Endometrium (tissue), 2 donors: ENCODE measurements around the gene TRAF5.
"Not testable (repeated sequence)": the region's sequence is repeated elsewhere in the genome, so short reads cannot be mapped to it uniquely, and the experiment has no call there.

Source experiments
- FAIRE-seq: peaks from 2 replicates; lab custom pipeline; 2012; peaks lifted over from hg19 to GRCh38; lab: Jason Lieb, UNC
- donor health status: control.
- donor health status: control.

Gene TRAF5

GRCh38 chr1:211347077-211347844 lies 20.6 kb downstream of the TRAF5 start:
- FAIRE-seq: no peak

- FAIRE-seq: no peak
Measured at GRCh38 chr1:211348547-211348946, 21.9 kb downstream of the TRAF5 start.

DNA sequence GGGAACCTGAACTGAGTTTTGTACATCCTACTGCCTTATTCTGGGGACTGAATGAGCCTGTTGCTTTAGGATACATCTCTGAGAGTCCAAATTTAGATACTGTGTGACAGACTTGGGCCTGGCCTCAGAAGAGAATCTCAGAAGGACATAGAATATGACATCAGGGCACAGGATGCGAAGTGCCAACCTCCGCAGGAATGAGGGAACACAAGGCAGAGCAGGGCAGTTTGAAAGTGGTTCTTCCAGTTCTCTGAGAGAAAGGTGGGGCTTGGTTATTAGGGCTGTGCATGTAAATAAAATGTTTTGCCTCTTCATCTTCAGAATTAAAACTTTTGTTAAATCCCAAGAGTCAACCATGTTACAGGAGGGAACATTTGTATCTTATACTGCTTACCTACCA lies 23.1 kb downstream of the TRAF5 start:
- no peak for FAIRE-seq

GRCh38 chr1:211352055-211352454 lies 25.4 kb downstream of the TRAF5 start:
- not testable (repeated sequence) for FAIRE-seq

GRCh38 chr1:211352465-211352864 lies 25.8 kb downstream of the TRAF5 start:
- FAIRE-seq: no peak

- FAIRE-seq: no peak
Measured at GRCh38 chr1:211352985-211353515, 26.4 kb downstream of the TRAF5 start.

GRCh38 chr1:211353562-211354212 lies 27.1 kb downstream of the TRAF5 start:
- FAIRE-seq: no peak

- FAIRE-seq: no peak
Measured at GRCh38 chr1:211355873-211356272, 29.2 kb downstream of the TRAF5 start.

GRCh38 chr1:211356723-211357407 lies 30.2 kb downstream of the TRAF5 start:
- FAIRE-seq: no peak

DNA sequence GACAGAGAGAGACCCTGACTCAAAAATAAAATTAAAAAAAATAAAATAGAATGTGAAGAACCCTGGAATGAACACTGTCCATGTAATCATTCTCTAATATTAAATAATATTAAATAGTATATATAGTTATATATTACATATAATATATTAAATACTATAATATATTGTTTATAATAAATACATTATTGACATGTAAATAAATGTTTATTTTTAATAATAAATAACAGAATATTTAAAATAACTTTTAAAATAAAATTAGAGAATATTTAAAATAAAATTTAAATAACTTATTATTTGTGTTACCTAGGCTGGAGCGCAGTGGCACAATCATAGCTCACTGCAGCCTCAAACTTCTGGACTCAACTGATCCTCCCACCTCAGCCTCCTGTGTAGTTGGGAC lies 32.1 kb downstream of the TRAF5 start:
- FAIRE-seq: peak; percentile 26

- no peak for FAIRE-seq
Measured at GRCh38 chr1:211359876-211360275, 33.2 kb downstream of the TRAF5 start.

DNA sequence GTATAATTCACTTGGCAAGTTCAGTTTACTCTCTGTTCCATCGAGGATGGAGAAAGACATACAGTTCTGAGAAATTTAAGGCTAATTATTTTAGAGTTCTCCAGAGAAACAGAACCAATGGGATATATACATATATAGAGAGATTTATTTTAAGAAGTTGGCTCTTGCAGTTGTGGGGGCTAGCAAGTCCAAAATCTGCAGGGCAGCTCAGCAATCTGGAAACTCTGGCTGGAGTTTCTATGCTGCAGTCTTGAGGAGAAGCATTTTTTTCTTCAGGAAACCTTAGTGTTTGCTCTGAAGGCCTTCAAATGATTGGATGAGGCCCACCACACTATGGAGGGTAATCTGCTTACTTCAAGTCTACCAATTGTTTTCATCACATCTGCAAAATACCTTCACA lies 34.6 kb downstream of the TRAF5 start:
- no peak for FAIRE-seq

DNA sequence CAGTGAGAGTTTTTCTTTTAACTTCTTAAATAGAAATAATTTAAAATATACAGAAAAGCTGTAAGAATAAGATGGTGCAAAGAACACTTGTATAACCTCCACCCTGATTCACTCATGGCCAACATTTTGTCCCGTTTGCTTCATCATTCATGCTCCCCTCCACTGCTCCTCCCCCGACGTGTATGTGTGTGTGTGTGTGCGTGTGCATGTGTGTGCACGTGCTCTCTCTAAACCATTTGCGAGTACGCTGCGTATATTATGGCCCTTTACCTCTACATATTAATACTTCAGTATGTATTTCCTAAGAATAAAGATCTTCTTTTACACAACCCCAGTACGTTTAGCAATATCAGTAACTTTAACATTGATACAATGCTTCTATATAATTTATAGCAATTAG lies 43.0 kb downstream of the TRAF5 start:
- no peak for FAIRE-seq

DNA sequence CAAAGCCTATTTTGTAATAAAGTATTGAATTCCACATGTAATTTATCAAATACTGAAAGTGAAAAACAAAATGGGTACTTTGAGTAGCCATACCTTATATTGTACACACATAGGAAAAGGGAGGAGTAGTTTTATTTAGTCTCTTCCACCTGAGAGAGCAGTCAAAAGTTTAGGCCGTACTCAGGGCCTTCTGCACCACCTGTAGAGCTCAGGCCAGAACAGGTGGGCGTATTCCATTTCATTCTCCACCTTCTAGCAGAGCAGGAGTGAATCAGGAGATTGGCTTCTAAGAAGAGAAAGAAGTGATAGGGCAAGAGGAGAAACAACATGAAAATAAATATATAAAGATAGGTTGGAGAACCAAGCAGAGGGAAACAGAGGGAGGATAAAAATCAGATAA lies 44.0 kb downstream of the TRAF5 start:
- no peak for FAIRE-seq

GRCh38 chr1:211371406-211372105 lies 44.9 kb downstream of the TRAF5 start:
- FAIRE-seq: no peak

GRCh38 chr1:211372463-211372862 lies 45.8 kb downstream of the TRAF5 start:
- FAIRE-seq: no peak

- FAIRE-seq: no peak
Measured at GRCh38 chr1:211375146-211375818, 48.6 kb downstream of the TRAF5 start.

DNA sequence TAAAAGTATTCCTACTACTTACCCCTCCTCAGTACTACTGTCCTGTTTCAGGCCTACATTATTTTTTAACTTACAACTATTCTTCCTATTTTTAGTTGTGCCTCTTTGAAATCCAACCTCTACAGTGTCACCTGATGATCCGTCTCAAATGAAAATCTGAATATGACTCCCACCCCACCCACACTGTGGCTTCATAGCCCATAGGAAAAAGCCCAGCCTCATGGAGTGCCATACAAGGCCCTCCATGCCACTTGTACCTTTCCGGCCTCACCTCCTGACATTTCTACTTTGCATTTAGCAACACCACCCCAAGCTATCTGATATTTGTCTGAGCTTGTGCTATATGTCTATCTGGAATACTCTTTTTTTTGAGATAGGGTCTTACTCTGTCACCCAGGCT lies 49.3 kb downstream of the TRAF5 start:
- FAIRE-seq: no peak

- no peak for FAIRE-seq
Measured at GRCh38 chr1:211376807-211377470, 50.3 kb downstream of the TRAF5 start.

DNA sequence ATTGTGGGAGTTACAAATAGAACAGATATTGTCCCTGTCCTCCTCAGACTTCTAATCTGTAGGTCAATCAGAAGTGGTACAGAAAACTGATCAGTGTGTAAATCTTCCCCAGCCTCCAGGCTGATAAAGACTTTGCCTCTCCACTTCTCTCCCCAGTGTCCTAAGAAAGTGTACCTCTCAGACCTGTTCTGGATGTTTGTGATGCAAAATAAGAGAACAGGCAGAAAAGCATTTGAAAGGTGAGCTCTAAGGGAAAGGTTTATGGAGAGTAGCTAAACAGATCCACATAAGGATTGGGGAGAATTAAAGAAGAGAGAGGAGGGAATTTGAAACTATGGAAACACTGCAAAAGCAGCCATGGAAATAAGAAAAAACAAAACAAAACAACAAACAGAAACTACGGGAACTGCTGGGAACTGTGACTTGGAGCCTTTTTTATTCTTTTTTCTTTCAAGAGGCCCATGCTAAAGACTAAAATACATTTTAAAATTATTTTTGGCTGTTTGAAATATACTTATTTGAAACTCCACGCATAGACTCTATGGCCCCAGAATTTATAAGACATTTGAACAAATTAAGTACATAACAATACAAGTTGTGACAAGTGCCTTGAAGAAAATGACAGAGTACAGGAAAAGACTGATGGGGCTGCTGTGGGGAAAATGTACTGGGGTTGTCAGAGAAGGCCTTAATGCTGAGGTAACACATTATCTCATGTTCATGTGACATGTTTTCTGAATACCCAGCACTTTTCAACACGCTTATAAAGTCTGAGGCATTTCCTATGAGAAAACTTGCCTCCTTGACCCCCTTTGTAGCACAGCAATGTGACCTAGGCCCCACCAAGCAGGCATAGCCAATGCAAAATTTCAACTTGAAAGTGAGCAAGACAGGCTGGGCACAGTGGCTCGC lies 51.2 kb downstream of the TRAF5 start:
- FAIRE-seq: no peak
